HUES6 (cell line): ENCODE results near the gene GRM2.
"Not testable (repeated sequence)": the region's sequence is repeated elsewhere in the genome, so short reads cannot be mapped to it uniquely, and the experiment has no call there.

Experiments used
- H3K27ac ChIP-seq: 2 replicates; pipeline ENCODE4 v1.7.0; 2013; ENCODE audit warnings: low read depth, mild to moderate bottlenecking, low read length, inconsistent platforms
- H3K27me3 ChIP-seq: 2 replicates; pipeline ENCODE4 v1.6.1; 2013; ENCODE audit warnings: low read length; ENCODE audit not compliant: control insufficient read depth, insufficient read depth
- H3K36me3 ChIP-seq: 2 replicates; pipeline ENCODE4 v1.6.1; 2013; ENCODE audit warnings: low read length; ENCODE audit not compliant: control insufficient read depth, insufficient read depth
- H3K4me1 ChIP-seq: 2 replicates; pipeline ENCODE4 v1.6.1; 2013; ENCODE audit warnings: low read length; ENCODE audit not compliant: control insufficient read depth, insufficient read depth
- H3K4me3 ChIP-seq: 2 replicates; pipeline ENCODE4 v1.5.1; 2013; ENCODE audit warnings: low read depth, low read length
- H3K9ac ChIP-seq: one replicate; pipeline ENCODE4 v1.6.1; 2013; ENCODE audit warnings: mild to moderate bottlenecking, low read length
- H3K9me3 ChIP-seq: 2 replicates; pipeline ENCODE4 v1.6.1; 2013; ENCODE audit warnings: low read depth, low read length; ENCODE audit not compliant: control insufficient read depth, insufficient read depth

GRM2 gene

DNA sequence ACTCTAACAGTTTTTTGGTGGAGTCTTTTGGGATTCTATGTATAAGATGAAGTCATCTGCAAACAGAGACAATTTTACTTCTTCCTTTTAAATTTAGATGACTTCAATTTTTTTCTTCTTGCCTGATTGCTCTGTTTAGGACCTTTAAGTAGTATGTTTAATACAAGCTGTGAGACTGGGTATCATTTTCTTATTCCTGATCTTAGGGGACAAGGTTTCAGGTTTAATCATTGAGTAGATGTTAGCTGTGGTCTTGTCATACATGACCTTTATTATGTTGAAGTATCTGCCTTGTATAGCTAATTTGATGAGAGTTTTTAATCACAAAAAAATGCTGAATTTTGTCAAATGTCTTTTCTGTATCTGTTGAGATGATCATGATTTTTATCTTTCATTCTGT lies 20.6 kb downstream of the GRM2 start:
- no peaks in the 10 kb centered on the region for H3K9me3 ChIP-seq
- H3K4me3 ChIP-seq = no peak overlapping the region
- H3K27me3 ChIP-seq = no peaks in the 10 kb centered on the region
- H3K36me3 ChIP-seq = no peaks in the 10 kb centered on the region
- no peak overlapping the region for H3K27ac ChIP-seq
- H3K9ac ChIP-seq = no peak overlapping the region
- no peaks in the 10 kb centered on the region for H3K4me1 ChIP-seq

DNA sequence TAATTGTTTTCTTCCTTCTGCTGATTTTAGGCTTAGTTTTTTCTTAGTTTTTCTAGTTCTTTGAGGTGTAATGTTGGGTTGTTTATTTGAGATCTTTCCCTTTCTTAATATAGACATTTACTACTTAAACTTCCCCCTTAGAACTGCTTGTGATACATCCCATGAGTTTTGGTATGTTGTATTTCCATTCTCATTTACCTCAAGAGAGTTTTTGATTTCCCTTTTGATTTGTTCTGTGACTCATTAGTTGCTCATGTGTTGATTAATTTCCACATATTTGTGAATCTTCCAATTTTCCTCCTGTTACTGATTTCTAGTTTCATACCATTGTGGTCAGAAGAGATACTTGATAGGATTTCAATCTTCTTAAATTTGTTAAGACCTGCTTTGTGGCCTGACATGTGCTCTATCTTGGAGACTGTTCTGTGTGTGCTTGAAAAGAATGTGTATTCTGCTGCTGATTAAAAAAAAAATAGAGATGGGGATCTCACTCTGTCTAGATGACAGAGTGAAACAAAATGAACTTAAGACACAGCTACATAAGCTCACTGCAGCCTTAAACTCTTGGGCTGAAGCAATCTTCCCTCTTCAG lies 22.3 kb downstream of the GRM2 start:
- H3K27ac ChIP-seq = no peak overlapping the region
- H3K9me3 ChIP-seq = no peaks in the 10 kb centered on the region
- no peak overlapping the region for H3K9ac ChIP-seq
- H3K27me3 ChIP-seq = no peaks in the 10 kb centered on the region
- H3K4me3 ChIP-seq = no peak overlapping the region
- no peaks in the 10 kb centered on the region for H3K36me3 ChIP-seq
- H3K4me1 ChIP-seq = 0 out of 2 replicates have a peak, but pooled peaks cover under 1% of the 10 kb centered on the region

DNA sequence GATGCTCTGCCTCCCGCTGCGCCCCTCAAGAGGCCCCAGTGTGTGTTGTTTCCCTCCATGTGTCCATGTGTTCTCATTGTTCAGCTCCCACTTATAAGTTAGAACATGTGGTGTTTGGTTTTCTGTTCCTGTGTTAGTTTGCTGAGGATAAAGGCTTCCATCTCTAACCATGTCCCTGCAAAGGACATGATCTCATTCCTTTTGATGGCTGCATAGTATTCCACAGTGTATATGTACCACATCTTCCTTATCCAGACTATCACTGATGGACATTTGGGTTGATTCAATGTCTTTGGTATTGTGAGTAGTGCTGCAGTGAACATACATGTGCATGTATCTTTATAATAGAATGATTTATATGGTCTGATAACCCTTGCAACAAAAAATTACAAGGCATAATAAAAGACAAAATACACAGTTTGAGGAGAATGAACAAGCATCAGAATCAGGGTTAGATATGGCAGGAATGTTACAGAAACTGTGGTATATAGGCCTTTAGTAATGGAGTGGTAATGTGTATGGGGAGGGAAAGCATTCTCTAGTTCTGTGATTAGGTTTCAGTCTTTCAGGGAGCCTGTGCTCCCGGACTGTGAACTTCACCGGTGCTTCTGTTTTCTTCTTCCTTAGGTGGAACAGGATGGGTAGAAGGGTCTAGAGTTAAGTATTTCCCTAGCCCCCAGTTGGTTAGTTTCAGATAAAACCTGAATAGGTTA lies 27.1 kb downstream of the GRM2 start:
- H3K4me3 ChIP-seq = no peak overlapping the region
- no peaks in the 10 kb centered on the region for H3K9me3 ChIP-seq
- no peaks in the 10 kb centered on the region for H3K27me3 ChIP-seq
- H3K9ac ChIP-seq = no peak overlapping the region
- no peaks in the 10 kb centered on the region for H3K36me3 ChIP-seq
- H3K4me1 ChIP-seq = peaks cover 10% of the 10 kb centered on the region; the same call in 1 of the 2 replicates
- no peak overlapping the region for H3K27ac ChIP-seq

DNA sequence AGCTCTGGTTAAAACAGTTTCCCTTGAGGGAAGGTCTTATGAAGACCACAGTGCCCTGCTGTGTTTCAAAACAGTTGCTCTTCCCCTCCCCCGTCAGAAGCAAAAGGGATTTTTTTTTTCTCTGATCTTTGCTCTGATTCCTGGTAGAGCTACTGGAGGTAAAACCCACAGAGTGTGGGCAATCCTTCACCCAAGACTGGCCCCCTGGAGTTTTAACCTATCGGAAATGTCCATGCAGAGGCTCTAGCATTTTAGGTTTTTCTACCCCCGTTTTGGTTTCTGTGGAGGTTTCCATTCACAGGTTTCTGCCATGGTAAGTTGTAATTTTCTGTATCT lies 27.7 kb downstream of the GRM2 start:
- no peak overlapping the region for H3K27ac ChIP-seq
- no peaks in the 10 kb centered on the region for H3K36me3 ChIP-seq
- no peak overlapping the region for H3K9ac ChIP-seq
- H3K4me1 ChIP-seq = peaks cover 10% of the 10 kb centered on the region; the same call in 1 of the 2 replicates
- H3K9me3 ChIP-seq = no peaks in the 10 kb centered on the region
- H3K4me3 ChIP-seq = no peak overlapping the region
- H3K27me3 ChIP-seq = no peaks in the 10 kb centered on the region

DNA sequence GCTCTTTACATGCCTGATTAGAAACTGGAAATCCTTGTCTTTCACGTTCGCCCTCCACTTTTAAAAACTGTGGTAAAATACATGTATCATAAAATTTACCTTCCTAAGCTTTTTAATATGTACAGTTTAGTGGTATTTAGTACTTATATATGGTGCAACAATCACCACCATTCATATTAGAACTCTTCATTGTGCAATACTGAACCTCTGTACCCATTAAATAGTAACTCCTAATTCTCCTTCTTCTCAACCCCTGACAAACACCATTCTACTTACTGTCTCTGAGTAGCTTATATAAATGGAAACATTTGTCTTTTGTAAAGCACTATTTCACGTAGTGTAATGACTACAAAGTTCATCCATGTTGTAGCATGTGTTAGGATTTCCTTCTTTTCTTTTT lies 28.2 kb downstream of the GRM2 start:
- no peaks in the 10 kb centered on the region for H3K36me3 ChIP-seq
- no peak overlapping the region for H3K9ac ChIP-seq
- no peak overlapping the region for H3K4me3 ChIP-seq
- no peaks in the 10 kb centered on the region for H3K9me3 ChIP-seq
- no peaks in the 10 kb centered on the region for H3K27me3 ChIP-seq
- no peak overlapping the region for H3K27ac ChIP-seq
- peaks cover 10% of the 10 kb centered on the region; the same call in 1 of the 2 replicates for H3K4me1 ChIP-seq

DNA sequence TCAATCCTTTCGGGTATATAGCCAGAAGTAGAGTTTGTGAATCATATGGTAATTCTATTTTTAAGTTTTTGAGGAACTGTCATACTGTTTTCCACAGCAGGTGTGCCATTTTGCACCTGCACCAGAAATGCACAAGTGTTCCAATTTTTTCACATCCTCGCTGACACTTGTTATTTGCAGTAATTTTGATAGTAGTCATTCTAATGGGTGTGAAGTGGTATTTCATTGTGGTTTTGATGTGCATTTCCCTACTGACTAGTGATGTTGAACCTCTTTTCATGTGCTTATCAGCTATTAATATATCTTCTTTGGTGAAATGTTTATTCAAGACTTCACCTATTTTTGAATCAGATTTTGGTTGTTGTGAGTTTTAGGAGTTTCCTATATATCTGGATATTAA lies 29.1 kb downstream of the GRM2 start:
- Histone ChIP-seq H3K9me3 (no peaks in the 10 kb centered on the region), H3K9ac (no peak overlapping the region), H3K4me3 (no peak overlapping the region), H3K36me3 (no peaks in the 10 kb centered on the region), H3K27ac (no peak overlapping the region), H3K27me3 (no peaks in the 10 kb centered on the region), H3K4me1 (peaks cover 10% of the 10 kb centered on the region; the same call in 1 of the 2 replicates)

DNA sequence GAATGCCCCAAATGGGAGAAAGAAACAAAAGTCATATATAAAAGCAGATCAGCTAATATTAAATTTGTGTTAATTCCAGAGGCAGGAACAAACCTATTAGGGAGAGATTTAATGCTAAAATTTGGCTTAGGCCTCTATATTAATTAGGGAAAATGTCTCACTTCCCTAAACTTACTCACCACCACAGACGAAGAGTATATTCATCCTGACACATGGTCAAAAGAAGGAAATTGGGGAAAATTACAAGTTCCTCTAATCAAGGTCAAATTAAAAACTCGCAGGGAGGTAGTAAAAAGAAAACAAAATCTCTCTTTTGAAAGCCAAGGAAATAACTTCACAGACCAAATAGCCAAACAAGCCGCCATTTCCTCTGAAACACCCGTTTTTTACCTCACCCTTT lies 32.2 kb downstream of the GRM2 start:
- Histone ChIP-seq H3K9ac (no peak overlapping the region), H3K27ac (no peak overlapping the region), H3K36me3 (no peaks in the 10 kb centered on the region), H3K4me1 (peaks cover 10% of the 10 kb centered on the region; the same call in 1 of the 2 replicates), H3K9me3 (no peaks in the 10 kb centered on the region), H3K4me3 (no peak overlapping the region), H3K27me3 (no peaks in the 10 kb centered on the region)

DNA sequence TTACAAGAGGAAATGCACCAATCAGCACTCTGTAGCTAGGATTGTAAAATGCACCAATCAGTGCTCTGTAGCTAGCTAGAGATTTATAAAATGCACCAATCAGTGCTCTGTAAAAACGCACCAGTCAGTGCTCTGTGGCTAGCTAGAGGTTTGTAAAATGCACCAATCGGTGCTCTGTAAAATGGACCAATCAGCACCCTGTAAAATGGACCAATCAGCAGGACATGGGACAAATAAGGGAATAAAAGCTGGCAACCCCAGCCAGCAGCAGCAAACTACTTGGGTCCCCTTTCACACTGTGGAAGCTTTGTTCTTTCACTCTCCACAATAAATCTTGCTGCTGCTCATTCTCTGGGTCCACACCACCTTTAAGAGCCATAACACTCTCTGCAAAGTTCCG lies 35.5 kb downstream of the GRM2 start:
- H3K9ac ChIP-seq = not testable (repeated sequence)

DNA sequence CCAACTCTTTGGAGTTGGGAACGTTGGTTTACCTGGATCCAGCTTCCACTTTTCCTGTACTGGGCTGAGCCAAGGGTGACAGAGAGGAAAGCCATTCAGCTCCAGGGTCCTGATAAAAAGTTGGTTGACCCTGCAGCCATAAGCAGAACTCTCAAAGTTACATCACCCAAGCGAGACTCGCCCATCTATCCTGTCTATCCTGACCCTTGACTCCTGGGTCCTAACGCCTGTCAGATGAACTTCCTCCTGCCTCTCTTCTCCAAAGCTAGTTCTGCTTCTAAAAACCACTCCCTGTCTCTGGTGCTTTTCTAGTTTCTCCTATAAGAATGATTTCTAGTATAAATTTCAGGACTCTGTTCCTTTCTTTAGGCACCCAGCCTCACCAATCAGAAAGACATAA lies 36.1 kb downstream of the GRM2 start:
- not testable (repeated sequence) for H3K27ac ChIP-seq, H3K36me3 ChIP-seq, H3K9ac ChIP-seq, H3K27me3 ChIP-seq, H3K4me1 ChIP-seq, H3K9me3 ChIP-seq
- H3K4me3 ChIP-seq = peak overlapping the region; percentile 23; the same call in 1 of the 2 replicates

More for the DNA sequence above, 35.5 kb downstream of the GRM2 start:
- not testable (repeated sequence) for H3K27ac ChIP-seq, H3K27me3 ChIP-seq, H3K36me3 ChIP-seq, H3K4me1 ChIP-seq, H3K9me3 ChIP-seq
- peak overlapping the region; percentile 23; the same call in 1 of the 2 replicates for H3K4me3 ChIP-seq

DNA sequence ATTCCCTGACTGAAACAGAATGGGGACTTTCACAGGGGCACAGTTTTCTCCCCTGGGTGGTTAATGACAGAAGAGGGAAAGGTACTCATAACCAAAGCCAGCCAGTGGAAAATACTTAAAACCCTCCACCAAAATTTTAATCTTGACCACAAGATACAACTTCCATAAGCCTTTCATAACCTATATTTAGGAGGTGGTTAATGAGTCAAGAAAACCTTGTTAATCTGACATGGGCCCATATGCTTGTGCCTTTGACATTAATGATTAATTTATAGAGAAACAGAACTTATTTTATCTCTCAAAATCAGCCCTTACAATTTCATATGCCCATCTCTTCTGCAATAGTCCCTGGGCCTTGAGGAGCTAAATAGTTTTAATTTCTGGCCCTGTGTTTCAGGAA lies 41.0 kb downstream of the GRM2 start:
- H3K36me3 ChIP-seq = no peaks in the 10 kb centered on the region
- peaks cover 19% of the 10 kb centered on the region for H3K9me3 ChIP-seq
- H3K4me1 ChIP-seq = peaks cover 5% of the 10 kb centered on the region
- H3K4me3 ChIP-seq = no peak overlapping the region
- H3K27me3 ChIP-seq = no peaks in the 10 kb centered on the region
- no peak overlapping the region for H3K27ac ChIP-seq
- H3K9ac ChIP-seq = no peak overlapping the region

DNA sequence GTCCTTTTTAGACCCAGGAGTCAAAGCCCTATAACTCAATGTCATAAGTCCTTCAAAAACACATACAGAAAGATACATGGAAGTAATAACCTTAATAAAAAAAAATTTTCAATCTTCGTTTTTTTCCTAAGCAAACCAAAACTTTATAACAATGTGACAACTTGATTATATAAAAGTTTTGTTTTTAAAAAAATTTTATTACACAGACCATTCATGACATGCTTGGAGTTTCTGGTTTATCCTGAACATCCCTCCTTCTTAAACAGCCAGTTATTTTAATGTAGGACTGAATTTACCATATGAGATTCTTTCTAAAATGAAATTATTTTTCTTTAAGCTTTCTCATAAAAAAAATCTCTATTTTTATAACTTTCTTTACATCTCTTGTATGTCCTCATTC lies 41.5 kb downstream of the GRM2 start:
- Histone ChIP-seq H3K4me3 (no peak overlapping the region), H3K9me3 (peaks cover 19% of the 10 kb centered on the region), H3K27ac (no peak overlapping the region)

More for the DNA sequence above, 41.5 kb downstream of the GRM2 start:
- Histone ChIP-seq H3K9ac (no peak overlapping the region), H3K4me1 (peaks cover 10% of the 10 kb centered on the region), H3K27me3 (no peaks in the 10 kb centered on the region), H3K36me3 (no peaks in the 10 kb centered on the region)
